ENCODE results near the gene PRADC1. TPM values are rescaled to one million over a fixed set of nuclear protein-coding genes. Genes with fewer than 3 reads are reported as not detected.
"Not testable (repeated sequence)": the region's sequence is repeated elsewhere in the genome, so short reads cannot be mapped to it uniquely, and the experiment has no call there.

Gene PRADC1
- 10 to 100 TPM in 4 of 5 donors, 1 to 10 TPM in 1; 9.8 to 21.8 (median 11.8) TPM for polyA plus RNA-seq (ENCODE audit: insufficient read depth in 1 of 5, insufficient read length in 5 of 5, low replicate concordance in 1 of 5)
- long read RNA-seq, donor 1, transcript PRADC1-201 (5 exons, 1,083 nt), result major isoform, 12 of 21 reads
- long read RNA-seq, donor 1, partial matches to known transcripts, result 8 of 21 reads
- long read RNA-seq, donor 1, other reads (novel, unspliced or antisense), result 0 of 21 reads
- long read RNA-seq, donor 2, transcript PRADC1-201 (5 exons, 1,083 nt), result major isoform, 12 of 256 reads
- long read RNA-seq, donor 2, partial matches to known transcripts, result 183 of 256 reads
- long read RNA-seq, donor 2, other reads (novel, unspliced or antisense), result 60 of 256 reads
- long read RNA-seq, donor 3, transcript PRADC1-201 (5 exons, 1,083 nt), result major isoform, 7 of 245 reads
- long read RNA-seq, donor 3, partial matches to known transcripts, result 156 of 245 reads
- long read RNA-seq, donor 3, other reads (novel, unspliced or antisense), result 81 of 245 reads
- long read RNA-seq, donor 4, transcript PRADC1-201 (5 exons, 1,083 nt), result major isoform, 8 of 8 reads
- long read RNA-seq, donor 4, partial matches to known transcripts, result 0 of 8 reads
- long read RNA-seq, donor 4, other reads (novel, unspliced or antisense), result 0 of 8 reads
- long read RNA-seq, donor 5, transcript PRADC1-201 (5 exons, 1,083 nt), result major isoform, 20 of 566 reads
- long read RNA-seq, donor 5, partial matches to known transcripts, result 536 of 566 reads
- long read RNA-seq, donor 5, other reads (novel, unspliced or antisense), result 10 of 566 reads
- long read RNA-seq, donor 6, transcript PRADC1-201 (5 exons, 1,083 nt), result major isoform, 9 of 10 reads
- long read RNA-seq, donor 6, partial matches to known transcripts, result 0 of 10 reads
- long read RNA-seq, donor 6, other reads (novel, unspliced or antisense), result 0 of 10 reads
- long read RNA-seq, donor 7, transcript PRADC1-201 (5 exons, 1,083 nt), result major isoform, 17 of 29 reads
- long read RNA-seq, donor 7, partial matches to known transcripts, result 11 of 29 reads
- long read RNA-seq, donor 7, other reads (novel, unspliced or antisense), result 0 of 29 reads
- long read RNA-seq, donor 8, partial matches to known transcripts, result 58 of 108 reads
- long read RNA-seq, donor 8, other reads (novel, unspliced or antisense), result 47 of 108 reads

- DNase-seq, result peak; percentile 98 to 99
Observed at GRCh38 chr2:73233154-73233931, at the start of gene PRADC1. Gene PRADC1, minus strand, starts transcription at chr2:73233239. Its CDS starts 79 bp downstream, at chr2:73233160.

GRCh38 chr2:73281244-73281643 is 48.2 kb upstream of the PRADC1 start:
- no peak for DNase-seq

GRCh38 chr2:73279852-73280251 is 46.8 kb upstream of the PRADC1 start:
- no peak for DNase-seq

GRCh38 chr2:73272270-73272669 is 39.2 kb upstream of the PRADC1 start:
- DNase-seq, result no peak

GRCh38 chr2:73269686-73270465 is 36.8 kb upstream of the PRADC1 start:
- no peak for DNase-seq

GRCh38 chr2:73268830-73269685 is 36.0 kb upstream of the PRADC1 start:
- DNase-seq, result no peak

GRCh38 chr2:73268366-73268829 is 35.4 kb upstream of the PRADC1 start:
- no peak for DNase-seq

GRCh38 chr2:73267008-73267407 is 34.0 kb upstream of the PRADC1 start:
- no peak for DNase-seq

- DNase-seq, result no peak
Observed at GRCh38 chr2:73266061-73266901, 33.2 kb upstream of the PRADC1 start.

- DNase-seq, result no peak
Observed at GRCh38 chr2:73265298-73266060, 32.4 kb upstream of the PRADC1 start.

- no peak for DNase-seq
Observed at GRCh38 chr2:73264783-73265182, 31.7 kb upstream of the PRADC1 start.

- no peak for DNase-seq
Observed at GRCh38 chr2:73264332-73264606, 31.2 kb upstream of the PRADC1 start.

- DNase-seq, result no peak
Observed at GRCh38 chr2:73263540-73264331, 30.7 kb upstream of the PRADC1 start.

- not testable (repeated sequence) for DNase-seq
Observed at GRCh38 chr2:73262691-73263429, 29.8 kb upstream of the PRADC1 start.

- no peak for DNase-seq
Observed at GRCh38 chr2:73262108-73262651, 29.1 kb upstream of the PRADC1 start.
